Ishikawa (cell line): Measurements from ENCODE around the gene TMEM200A.

ENCODE experiments used
- CEBPB ChIP-seq: IDR thresholded peaks from 2 replicates; pipeline ENCODE4 v1.6.1; 2012
- CREB1 ChIP-seq: IDR thresholded peaks from 2 replicates; pipeline ENCODE4 v1.6.1; 2012; ENCODE audit warnings: low read depth
- EGR1 ChIP-seq: IDR thresholded peaks from 2 replicates; pipeline ENCODE4 v1.6.1; 2012
- EP300 ChIP-seq: IDR thresholded peaks from 2 replicates; pipeline ENCODE4 v1.6.1; 2012; ENCODE audit warnings: borderline replicate concordance
- FOXM1 ChIP-seq: IDR thresholded peaks from 2 replicates; pipeline ENCODE4 v1.6.1; 2012; ENCODE audit warnings: low read depth, borderline replicate concordance
- MAX ChIP-seq: IDR thresholded peaks from 2 replicates; pipeline ENCODE4 v1.6.1; 2012
- NFIC ChIP-seq: IDR thresholded peaks from 2 replicates; pipeline ENCODE4 v1.6.1; 2012
- RAD21 ChIP-seq: IDR thresholded peaks from 2 replicates; pipeline ENCODE4 v1.6.1; 2012; ENCODE audit warnings: low read depth
- REST ChIP-seq: IDR thresholded peaks from 2 replicates; pipeline ENCODE4 v1.6.1; 2012; ENCODE audit warnings: low read depth, mild to moderate bottlenecking
- TAF1 ChIP-seq: IDR thresholded peaks from 2 replicates; pipeline ENCODE4 v1.6.1; 2012; ENCODE audit warnings: low read depth, mild to moderate bottlenecking
- TCF12 ChIP-seq: IDR thresholded peaks from 2 replicates; pipeline ENCODE4 v1.6.1; 2012; ENCODE audit warnings: low read depth
- TEAD4 ChIP-seq: IDR thresholded peaks from 2 replicates; pipeline ENCODE4 v1.6.1; 2012
- YY1 ChIP-seq: IDR thresholded peaks from 2 replicates; pipeline ENCODE4 v1.6.1; 2012; ENCODE audit warnings: low read depth
- ZBTB7A ChIP-seq: IDR thresholded peaks from 2 replicates; pipeline ENCODE4 v1.6.1; 2012; ENCODE audit warnings: low read depth

GRCh38 chr6:130473886-130474285 is 108.1 kb downstream of the TMEM200A start:
- TF ChIP-seq NFIC = no peak
- TF ChIP-seq TCF12 = no peak
- no peak for TF ChIP-seq CEBPB
- no peak for TF ChIP-seq YY1
- no peak for TF ChIP-seq CREB1
- TF ChIP-seq EGR1 = no peak
- TF ChIP-seq RAD21 = no peak
- TF ChIP-seq TAF1 = no peak
- TF ChIP-seq REST = no peak
- no peak for TF ChIP-seq MAX
- TF ChIP-seq TEAD4 = no peak
- no peak for TF ChIP-seq EP300
- no peak for TF ChIP-seq FOXM1
- TF ChIP-seq ZBTB7A = no peak
